EL (cell line): ENCODE results near the gene PPP2R3B.
"Not testable (repeated sequence)": the region's sequence is repeated elsewhere in the genome, so short reads cannot be mapped to it uniquely, and the experiment has no call there.

ENCODE experiments used
- DNase-seq: peaks from one replicate; pipeline ENCODE4 v3.0.0-alpha.2; 2016

PPP2R3B gene

GRCh38 chrX:404656-405055 is 17.9 kb upstream of the PPP2R3B start:
- no peak for DNase-seq

- DNase-seq, result no peak
These were observed 16.1 kb upstream of the PPP2R3B start for GRCh38 chrX:402857-403256.

- DNase-seq, result no peak
These were observed 13.6 kb upstream of the PPP2R3B start for GRCh38 chrX:400258-400657.

GRCh38 chrX:397575-397974 is 10.9 kb upstream of the PPP2R3B start:
- peak; percentile 93 for DNase-seq

GRCh38 chrX:394830-395229 is 8.1 kb upstream of the PPP2R3B start:
- no peak for DNase-seq

- no peak for DNase-seq
These were observed 5.8 kb upstream of the PPP2R3B start for GRCh38 chrX:392575-392846.

GRCh38 chrX:391717-392574 is 5.2 kb upstream of the PPP2R3B start:
- DNase-seq, result no peak

GRCh38 chrX:390459-390858 is 3.8 kb upstream of the PPP2R3B start:
- no peak for DNase-seq

- no peak for DNase-seq
These were observed 2.3 kb upstream of the PPP2R3B start for GRCh38 chrX:389021-389441.

GRCh38 chrX:387729-388128 is 1.0 kb upstream of the PPP2R3B start:
- DNase-seq, result no peak

GRCh38 chrX:386239-386767 is 404 bp downstream of the PPP2R3B start:
- peak; percentile 10 for DNase-seq

GRCh38 chrX:385736-386135 is 971 bp downstream of the PPP2R3B start:
- DNase-seq, result not testable (repeated sequence)

GRCh38 chrX:384861-385260 is 1.8 kb downstream of the PPP2R3B start:
- DNase-seq, result no peak

- DNase-seq, result no peak
These were observed 8.3 kb downstream of the PPP2R3B start for GRCh38 chrX:378443-378842.

GRCh38 chrX:376206-376605 is 10.5 kb downstream of the PPP2R3B start:
- DNase-seq, result not testable (repeated sequence)

- no peak for DNase-seq
These were observed 11.3 kb downstream of the PPP2R3B start for GRCh38 chrX:375181-376036.

GRCh38 chrX:374596-374995 is 12.1 kb downstream of the PPP2R3B start:
- DNase-seq, result peak; percentile 19

GRCh38 chrX:373641-374471 is 12.9 kb downstream of the PPP2R3B start:
- peak; percentile 49 for DNase-seq

GRCh38 chrX:372856-373640 is 13.7 kb downstream of the PPP2R3B start:
- DNase-seq, result peak; percentile 25

GRCh38 chrX:371907-372306 is 14.8 kb downstream of the PPP2R3B start:
- DNase-seq, result no peak

GRCh38 chrX:370963-371745 is 15.6 kb downstream of the PPP2R3B start:
- DNase-seq, result no peak
